Smooth muscle cell of the brain vasculature (primary cell): ENCODE results near the gene KCNG2.

Source experiments
- DNase-seq: peaks from one replicate; pipeline ENCODE4 v3.0.0-alpha.2; 2012; ENCODE audit warnings: low read depth, low spot score

The KCNG2 gene

DNA sequence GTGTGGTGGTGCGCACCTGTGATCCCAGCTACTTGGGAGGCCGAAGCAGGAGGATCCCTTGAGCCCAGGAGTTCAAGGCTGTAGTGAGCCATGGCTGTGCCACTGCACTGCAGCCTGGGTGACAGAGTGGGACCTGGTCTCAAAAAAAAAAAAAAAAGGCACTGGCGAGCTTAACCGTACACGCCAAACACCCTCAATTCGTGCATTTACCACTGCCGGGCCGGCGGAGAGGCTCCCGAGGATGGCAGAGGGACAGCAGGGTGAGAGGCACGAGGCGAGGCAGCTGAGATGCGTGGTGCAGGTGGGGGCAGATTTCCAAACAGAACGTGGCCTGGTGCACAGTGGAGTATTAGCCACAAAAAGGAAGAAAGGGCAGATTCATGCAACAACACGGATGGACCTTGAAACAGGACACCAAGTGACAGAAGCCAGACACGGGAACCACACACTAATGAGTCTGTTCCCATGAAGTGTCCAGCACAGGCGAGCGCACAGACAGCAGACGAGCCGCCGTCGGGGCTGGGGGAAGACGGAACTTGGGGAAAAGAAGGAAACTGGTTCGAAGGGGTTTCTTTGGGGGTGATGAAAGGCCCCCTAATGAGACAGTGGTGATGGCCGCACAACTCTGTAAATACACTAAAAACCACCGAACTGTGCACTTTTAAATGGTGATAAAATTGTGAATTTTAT lies 126.3 kb downstream of the KCNG2 start:
- no peak for DNase-seq

DNA sequence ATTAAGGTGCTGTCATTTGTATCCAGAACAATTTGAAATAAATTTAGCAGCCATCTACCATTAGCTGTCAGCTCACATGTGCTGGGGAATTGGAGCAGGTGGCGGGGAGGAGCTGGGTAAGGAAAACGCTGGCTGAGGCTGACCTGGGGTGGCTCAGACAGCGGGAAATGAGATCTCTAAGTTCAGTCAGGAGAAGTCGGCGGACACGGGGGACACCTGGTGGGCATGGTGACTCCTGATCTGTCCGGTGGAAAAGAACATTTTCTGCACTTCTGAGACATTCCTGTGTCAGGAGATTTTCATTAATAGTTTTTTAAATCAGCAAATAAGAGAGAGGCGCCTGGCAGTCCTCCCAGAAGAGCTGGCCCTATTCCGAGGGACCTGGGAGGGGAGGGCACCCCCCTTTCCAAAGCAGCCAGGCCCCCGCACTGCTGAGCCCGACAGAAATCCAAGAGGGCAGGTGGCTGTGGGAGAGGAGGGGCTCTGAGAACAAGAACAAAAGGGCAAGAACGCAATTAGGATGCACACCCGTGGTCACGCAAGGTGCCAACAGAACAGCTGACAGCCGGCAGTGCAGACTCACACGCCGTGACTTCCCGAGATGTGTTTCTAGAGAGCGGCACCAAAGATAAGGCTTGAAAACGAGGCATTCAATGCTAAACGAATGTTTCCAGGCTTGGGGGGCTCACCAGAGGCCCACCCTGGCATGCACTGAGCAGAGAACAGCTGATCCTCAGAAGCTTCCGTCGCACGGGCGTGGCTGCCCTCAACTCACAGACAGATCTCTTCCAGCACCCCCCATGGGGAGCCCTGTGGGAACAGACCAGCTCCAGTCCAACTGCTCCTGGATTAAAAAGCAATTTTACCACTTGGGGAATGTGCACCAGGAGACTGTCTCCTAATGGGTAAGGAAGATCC lies 127.3 kb downstream of the KCNG2 start:
- DNase-seq = no peak

- no peak for DNase-seq
Measured at GRCh38 chr18:79926306-79926705, 128.6 kb downstream of the KCNG2 start.

- no peak for DNase-seq
Measured at GRCh38 chr18:79926715-79927606, 129.2 kb downstream of the KCNG2 start.

DNA sequence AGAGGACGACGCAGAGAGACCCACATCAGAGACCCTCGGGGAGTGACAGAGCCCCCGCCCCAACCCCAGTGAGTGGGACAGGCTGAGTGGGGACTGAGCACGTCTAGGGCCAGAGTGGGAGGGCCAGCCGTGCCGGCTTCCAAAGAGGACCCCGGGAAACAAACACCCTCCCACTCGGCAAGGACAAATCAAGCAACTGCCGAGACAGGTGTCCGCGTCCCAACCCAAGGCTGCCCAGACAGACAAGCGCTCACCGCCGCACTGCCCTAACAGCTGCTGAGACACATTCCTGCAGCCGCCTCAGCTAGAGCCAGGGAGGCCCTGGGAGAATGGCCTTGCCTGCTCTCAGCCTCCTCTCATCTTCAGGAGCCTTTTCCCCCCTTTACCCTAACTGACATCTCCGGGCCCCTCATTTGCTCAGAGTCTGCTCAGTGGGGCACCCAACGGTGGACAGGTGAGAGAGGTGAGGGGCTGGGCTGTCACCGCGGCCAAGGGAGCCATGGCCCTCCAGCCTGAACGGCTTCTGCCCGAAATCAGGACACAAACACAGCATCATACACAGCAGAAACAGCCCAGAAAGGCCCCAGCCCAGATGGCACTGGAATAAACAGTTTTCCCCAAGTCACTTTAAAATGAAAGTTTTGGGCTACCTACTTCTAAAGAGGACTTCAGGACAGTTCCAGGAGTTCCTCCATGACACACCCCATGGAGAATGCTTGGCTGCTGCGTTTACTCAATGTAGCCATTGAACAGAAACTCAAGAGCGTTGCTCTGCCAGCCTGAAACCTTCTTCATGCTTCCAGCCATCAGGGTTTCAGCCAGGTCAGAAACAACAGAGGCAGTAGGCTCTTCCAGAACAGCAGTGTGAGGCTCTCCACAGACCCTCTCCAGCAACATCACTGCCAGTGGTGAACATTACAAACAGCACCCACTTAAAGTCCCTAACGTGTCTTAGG lies 130.1 kb downstream of the KCNG2 start:
- no peak for DNase-seq

DNA sequence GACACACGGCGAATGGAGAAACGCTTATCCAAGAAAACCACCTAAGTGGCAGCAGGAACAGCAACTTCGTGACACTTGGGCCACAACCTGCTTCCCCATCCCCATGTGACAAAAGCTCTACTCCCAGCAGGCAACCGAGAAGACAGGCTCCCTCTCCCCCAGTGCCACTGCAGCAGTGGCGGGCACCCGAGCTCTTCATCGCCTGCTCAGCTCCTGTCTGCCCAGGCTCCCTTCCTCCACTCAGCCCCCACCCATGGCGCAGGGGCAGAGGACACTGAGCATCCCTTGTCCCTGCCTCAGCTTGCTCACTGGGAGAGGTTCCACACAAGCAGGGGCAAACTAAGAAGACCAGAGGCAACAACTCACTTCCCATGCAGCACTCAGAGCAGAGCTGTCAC lies 130.8 kb downstream of the KCNG2 start:
- no peak for DNase-seq

DNA sequence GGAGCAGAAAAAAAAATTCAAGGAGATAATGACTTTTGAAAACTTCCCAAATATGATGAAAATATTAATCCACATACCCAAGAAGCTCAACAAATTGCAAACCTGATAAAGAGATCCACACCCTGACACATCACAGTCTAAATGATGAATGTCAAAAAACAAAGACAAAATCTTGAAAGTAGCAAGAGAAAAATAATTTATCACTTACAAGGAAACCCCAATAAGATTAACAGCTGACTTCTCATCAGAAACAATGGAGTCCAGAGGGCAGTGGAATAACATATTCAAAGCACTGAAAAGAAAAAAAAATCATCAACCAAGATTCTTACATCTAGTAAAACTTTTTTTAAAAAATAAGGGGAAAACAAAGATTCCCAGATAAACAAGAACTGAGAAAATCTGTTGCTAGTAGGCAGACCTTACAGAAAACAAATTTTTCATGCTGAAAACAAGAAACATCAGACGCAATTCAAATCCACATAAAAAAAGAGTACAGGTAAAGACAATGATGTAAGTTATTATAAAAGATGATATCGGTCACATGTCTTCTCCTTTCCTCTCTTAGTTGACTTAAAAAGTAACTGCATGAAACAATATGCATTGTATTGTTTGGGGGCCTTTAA lies 132.4 kb downstream of the KCNG2 start:
- no peak for DNase-seq

- DNase-seq = no peak
Measured at GRCh38 chr18:79931475-79931874, 133.7 kb downstream of the KCNG2 start.

GRCh38 chr18:79932907-79933306 lies 135.2 kb downstream of the KCNG2 start:
- no peak for DNase-seq

DNA sequence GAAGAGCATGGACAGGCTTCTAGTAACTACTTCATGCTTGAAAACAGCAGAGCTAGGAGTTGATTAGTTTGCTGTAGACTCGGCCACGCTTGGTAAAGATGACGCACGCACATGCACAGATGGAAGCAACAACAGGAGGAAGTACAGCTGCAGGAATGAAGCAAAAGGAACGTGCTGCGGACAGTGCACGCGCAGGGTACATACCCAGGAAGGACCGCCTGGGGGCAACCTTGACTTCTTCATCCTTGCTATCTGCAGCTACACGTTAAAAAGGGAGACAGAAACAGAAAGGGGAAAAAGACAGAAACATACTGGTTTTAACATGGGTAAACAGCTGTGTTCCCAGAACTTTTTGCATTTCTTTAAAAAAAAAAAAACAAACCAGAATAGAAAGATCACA lies 136.0 kb downstream of the KCNG2 start:
- no peak for DNase-seq

DNA sequence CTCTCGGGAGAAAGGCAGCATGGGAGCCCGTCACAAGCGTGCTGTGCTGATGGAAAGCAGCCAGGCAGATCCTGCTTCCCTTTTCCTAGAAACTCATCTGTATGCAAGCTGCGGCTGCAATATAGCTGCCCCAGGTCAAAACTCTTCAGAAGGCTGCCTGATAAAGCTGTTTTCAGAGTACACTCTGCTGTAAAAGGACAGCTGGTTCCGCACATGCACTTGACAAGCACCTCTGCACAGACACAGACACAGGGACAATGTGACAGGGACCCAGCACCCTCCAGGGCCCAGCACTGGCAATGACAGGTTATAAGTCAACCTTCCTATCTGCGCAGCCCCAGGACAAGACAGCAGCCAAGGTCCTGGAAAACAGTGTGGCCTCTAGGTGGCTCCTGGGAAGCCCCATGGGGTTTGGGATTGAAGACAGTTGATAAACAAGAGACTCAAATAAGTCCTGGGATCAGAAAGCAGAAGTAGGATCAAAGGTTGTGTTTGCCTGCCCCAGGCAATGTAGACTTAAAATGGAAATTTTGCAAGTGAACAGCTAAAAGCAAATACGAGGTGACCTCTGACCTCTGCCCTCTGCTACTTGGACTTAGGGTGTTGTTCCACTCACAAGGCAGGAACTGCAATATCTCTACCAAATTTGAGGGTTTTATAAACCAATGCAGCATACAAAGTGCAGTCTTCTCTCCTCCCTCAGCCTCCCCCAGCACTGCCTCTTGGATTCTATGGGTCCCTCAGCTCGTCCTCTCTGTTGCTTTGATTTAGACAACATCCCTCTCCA lies 136.8 kb downstream of the KCNG2 start:
- DNase-seq = no peak

GRCh38 chr18:79935098-79935480 lies 137.4 kb downstream of the KCNG2 start:
- no peak for DNase-seq

DNA sequence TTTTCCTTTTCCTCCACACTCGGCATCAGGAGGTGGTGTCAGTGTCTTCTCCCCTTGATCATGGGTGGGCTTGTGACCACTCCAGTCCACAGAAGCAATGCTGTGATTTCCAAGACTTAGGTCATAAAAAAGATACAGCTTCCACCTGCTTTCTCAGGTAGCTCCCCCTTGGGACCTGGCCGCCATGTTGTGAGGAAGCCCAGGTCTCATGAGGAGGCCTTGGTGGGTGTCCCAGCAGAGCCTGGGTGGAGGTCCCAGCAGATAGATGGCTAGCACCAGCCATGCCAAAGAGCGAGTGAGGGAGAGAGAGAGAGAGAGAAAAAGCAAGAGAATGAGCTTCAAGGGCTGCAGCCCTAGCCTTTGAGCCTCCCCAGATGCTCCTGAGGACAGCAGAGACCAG lies 137.8 kb downstream of the KCNG2 start:
- DNase-seq = no peak

DNA sequence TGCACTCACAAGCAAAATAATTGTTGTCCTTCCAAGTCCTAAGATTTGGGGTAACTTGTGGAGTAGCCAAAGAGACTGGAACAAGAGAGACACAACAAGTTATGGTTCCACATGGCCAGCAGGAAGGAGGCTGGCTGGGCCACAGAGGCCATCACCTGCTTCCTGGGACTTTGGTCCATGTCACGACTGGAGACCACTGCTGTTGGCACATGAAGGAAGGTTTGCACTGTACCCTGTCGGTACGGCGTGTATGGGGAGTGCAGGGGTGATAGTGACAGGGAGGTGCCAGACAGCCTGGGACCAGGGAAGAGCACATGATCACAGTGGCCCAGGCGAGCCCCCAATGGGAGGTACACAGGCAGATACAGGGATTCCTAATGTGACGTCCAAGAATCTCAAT lies 138.2 kb downstream of the KCNG2 start:
- DNase-seq = no peak

DNA sequence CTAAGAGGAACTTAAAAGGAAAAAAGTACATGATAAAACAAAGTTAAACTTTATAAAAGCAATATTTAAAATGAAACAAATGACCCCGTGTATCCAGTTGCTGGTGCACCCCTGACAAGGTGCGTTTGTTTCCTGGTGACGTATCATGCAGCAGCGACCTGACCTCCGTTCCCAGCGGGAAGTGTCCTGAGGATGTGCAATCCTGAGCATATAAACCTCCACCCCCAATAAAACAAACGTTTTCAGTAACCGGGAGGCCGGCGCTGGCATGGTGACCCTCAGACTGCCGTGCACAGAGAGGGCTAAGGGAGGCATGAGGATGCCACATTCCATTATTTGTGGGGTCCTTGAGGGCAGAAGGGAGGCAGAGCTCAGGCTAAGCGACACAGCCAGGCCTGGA lies 138.9 kb downstream of the KCNG2 start:
- DNase-seq = no peak

DNA sequence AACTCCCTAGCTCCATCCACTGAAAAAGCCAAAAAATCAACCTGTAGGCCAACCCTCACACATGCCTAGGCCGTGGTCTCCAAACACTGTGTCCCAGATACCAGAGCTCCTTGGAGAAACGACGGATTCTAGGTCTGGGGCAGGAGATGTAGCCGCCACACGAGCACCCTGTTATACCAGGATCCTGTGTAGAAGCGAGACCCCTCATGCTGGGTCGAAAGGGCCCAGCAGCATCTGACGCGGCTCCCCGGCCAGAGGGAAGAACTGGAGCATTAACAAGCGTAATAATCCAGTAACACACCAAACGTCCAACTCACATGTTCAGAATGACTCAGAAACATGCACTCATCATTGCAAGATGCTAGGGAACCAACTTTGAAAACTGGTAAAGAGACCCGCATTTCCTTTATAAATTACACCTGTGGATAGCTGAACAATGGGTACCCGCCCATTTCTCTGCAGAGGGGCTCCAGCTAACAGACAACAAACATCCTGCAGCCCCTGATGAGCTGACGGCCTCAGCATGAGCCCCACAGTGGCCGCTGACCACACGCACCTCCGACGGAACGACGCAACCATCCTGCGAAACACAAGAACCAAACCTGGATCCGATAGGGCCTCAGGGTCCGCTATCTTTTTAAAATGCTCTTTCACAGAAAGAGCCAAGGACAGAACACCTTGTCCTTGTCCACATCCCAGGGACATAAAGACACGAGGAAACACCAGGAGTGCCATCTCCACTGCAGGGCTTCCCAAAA lies 139.5 kb downstream of the KCNG2 start:
- DNase-seq = no peak

DNA sequence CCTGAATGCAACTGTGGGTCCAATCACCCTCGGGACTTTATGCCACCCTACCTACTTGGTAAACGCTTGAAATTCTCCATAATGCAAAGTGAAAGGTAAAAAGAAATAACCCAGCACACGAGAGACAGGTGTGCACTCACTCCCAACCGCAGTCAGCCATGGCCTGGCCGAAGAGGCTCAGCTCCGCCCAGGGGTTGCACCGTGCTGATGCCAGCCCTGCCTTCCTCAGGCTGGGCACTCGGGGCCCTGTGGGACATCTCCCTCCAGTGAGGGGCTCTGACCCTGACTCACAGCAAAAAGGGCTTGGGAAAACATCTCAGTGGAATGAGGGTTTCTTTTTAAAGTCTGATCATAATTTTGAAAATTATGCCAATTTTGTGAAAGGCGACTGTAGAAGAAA lies 140.5 kb downstream of the KCNG2 start:
- no peak for DNase-seq

GRCh38 chr18:79939096-79939495 lies 141.4 kb downstream of the KCNG2 start:
- no peak for DNase-seq
